T-helper 1 cell treated with Interleukin-12 subunit alpha and Interleukin-12 subunit beta and Interleukin-4 antibody, amounts not matched to agents 30 μg/mL and 1 μg/mL, for 36 hours (primary cell): ENCODE data around the gene HSPA5.
"Not testable (repeated sequence)": the region's sequence is repeated elsewhere in the genome, so short reads cannot be mapped to it uniquely, and the experiment has no call there.

ENCODE experiments used
- H3K27ac Mint-ChIP-seq: one replicate; pipeline ENCODE4 v1.8.0; 2021; ENCODE audit warnings: mild to moderate bottlenecking, mixed read lengths
- H3K27me3 Mint-ChIP-seq: one replicate; pipeline ENCODE4 v1.8.0; 2021; ENCODE audit warnings: low read depth, mixed read lengths
- H3K36me3 Mint-ChIP-seq: one replicate; pipeline ENCODE4 v1.8.0; 2021; ENCODE audit warnings: low read depth, mixed read lengths
- H3K4me1 Mint-ChIP-seq: one replicate; pipeline ENCODE4 v1.8.0; 2021; ENCODE audit warnings: low read depth, mixed read lengths
- H3K4me3 Mint-ChIP-seq: one replicate; pipeline ENCODE4 v1.8.0; 2021; ENCODE audit warnings: mild to moderate bottlenecking, moderate library complexity, mixed read lengths
- H3K9me3 Mint-ChIP-seq: one replicate; pipeline ENCODE4 v1.8.0; 2021; ENCODE audit warnings: mixed read lengths

Gene HSPA5

DNA sequence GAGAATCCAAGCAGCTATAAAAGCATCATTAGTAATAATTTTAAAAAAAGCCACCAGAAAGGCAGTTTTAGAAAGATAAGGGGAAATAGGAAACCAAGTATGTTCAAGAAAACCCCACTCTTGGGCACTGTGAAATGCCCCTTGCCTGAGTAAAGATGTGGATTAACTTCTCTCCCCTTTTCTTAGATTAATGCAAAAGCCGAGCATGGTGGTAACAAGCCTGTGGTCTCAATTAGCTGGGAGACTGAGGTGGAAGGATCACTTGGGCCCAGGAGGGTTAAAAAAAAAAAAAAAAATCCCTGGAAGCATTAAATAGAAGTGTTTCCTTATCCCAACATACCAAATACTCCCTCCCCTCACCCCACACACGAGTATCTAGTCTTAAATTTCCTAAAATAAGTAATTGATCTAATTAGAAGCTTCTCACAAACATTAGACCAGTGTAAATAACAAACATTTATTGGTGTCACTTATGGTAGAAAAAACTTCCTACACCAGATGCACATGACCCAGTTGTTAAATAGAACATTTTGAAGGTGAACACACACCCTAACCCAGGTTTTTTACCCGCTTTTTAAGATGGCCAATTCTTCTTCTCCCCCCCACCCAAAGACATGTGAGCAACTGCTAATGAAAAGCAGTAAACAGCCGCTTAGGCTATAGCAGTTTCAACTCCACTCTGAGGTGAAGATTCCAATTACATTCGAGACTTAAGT is 5.2 kb downstream of the HSPA5 start:
- Mint-ChIP-seq H3K9me3 (no peaks in the 10 kb centered on the region), H3K4me1 (peaks cover 42% of the 10 kb centered on the region), H3K4me3 (peak overlapping the region; percentile 92), H3K27me3 (no peaks in the 10 kb centered on the region), H3K27ac (no peak overlapping the region), H3K36me3 (peaks cover 68% of the 10 kb centered on the region)

GRCh38 chr9:125234099-125234498 is 7.0 kb downstream of the HSPA5 start:
- peaks cover 40% of the 10 kb centered on the region for H3K4me1 Mint-ChIP-seq
- H3K27me3 Mint-ChIP-seq, H3K27ac Mint-ChIP-seq, H3K9me3 Mint-ChIP-seq, H3K4me3 Mint-ChIP-seq: not testable (repeated sequence)
- peaks cover 52% of the 10 kb centered on the region for H3K36me3 Mint-ChIP-seq

GRCh38 chr9:125233678-125234077 is 7.5 kb downstream of the HSPA5 start:
- Mint-ChIP-seq H3K27me3 (no peaks in the 10 kb centered on the region), H3K9me3 (no peaks in the 10 kb centered on the region), H3K4me1 (peaks cover 35% of the 10 kb centered on the region), H3K27ac (no peak overlapping the region), H3K4me3 (no peak overlapping the region), H3K36me3 (peaks cover 48% of the 10 kb centered on the region)

DNA sequence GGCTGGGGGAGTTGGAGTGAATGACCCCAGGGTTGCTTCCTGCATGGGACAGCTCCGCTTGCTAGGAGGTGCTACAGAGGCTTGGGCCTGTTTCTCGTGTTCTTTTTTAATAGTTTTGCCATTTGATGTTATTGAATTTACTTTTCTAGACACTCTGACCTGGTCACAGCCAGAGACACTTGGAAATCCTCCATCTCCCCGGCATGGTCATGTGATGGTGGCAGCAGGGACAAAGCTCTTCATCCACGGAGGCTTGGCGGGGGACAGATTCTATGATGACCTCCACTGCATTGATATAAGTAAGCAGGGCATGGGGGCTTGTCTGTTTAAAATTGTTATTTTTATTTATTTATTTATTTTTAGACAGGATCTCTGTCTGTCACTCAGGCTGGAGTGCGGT is 13.4 kb downstream of the HSPA5 start:
- no peaks in the 10 kb centered on the region for H3K27me3 Mint-ChIP-seq
- no peak overlapping the region for H3K27ac Mint-ChIP-seq
- H3K4me3 Mint-ChIP-seq: no peak overlapping the region
- H3K36me3 Mint-ChIP-seq: peaks cover 8% of the 10 kb centered on the region
- H3K4me1 Mint-ChIP-seq: no peaks in the 10 kb centered on the region
- H3K9me3 Mint-ChIP-seq: no peaks in the 10 kb centered on the region

GRCh38 chr9:125224858-125225257 is 16.3 kb downstream of the HSPA5 start:
- H3K4me1 Mint-ChIP-seq: not testable (repeated sequence)

DNA sequence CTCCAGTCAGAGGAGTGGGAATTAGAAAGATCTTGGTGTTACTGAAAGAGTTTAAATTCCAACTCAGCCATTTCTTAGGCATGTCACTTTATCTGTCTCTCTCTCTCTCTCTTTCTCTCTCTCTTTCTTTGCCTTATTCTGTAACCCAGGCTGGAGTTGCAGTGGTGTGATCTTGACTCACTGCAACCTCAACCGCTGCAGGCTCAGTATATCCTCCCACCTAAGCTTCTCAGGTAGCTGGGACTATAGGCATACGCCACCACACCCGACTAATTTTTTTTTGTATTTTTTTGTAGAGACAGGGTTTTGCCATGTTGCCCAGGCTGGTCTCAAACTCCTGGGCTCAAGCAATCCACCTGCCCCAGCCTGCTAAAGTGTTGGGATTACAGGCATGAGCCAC is 22.5 kb downstream of the HSPA5 start:
- H3K4me3 Mint-ChIP-seq: no peak overlapping the region
- H3K9me3 Mint-ChIP-seq: no peaks in the 10 kb centered on the region
- H3K4me1 Mint-ChIP-seq: peaks cover 3% of the 10 kb centered on the region
- no peak overlapping the region for H3K27ac Mint-ChIP-seq
- H3K36me3 Mint-ChIP-seq: peaks cover 7% of the 10 kb centered on the region
- no peaks in the 10 kb centered on the region for H3K27me3 Mint-ChIP-seq

More at GRCh38 chr9:125224858-125225257, 16.3 kb downstream of the HSPA5 start:
- H3K27me3 Mint-ChIP-seq, H3K9me3 Mint-ChIP-seq, H3K4me3 Mint-ChIP-seq, H3K27ac Mint-ChIP-seq, H3K36me3 Mint-ChIP-seq: not testable (repeated sequence)

- peaks cover 3% of the 10 kb centered on the region for H3K4me1 Mint-ChIP-seq
- H3K27ac Mint-ChIP-seq: no peak overlapping the region
- no peak overlapping the region for H3K4me3 Mint-ChIP-seq
- peaks cover 15% of the 10 kb centered on the region for H3K36me3 Mint-ChIP-seq
- no peaks in the 10 kb centered on the region for H3K27me3 Mint-ChIP-seq
- no peaks in the 10 kb centered on the region for H3K9me3 Mint-ChIP-seq
These were observed 27.0 kb downstream of the HSPA5 start for GRCh38 chr9:125214186-125214585.

- peaks cover 15% of the 10 kb centered on the region for H3K36me3 Mint-ChIP-seq
- peaks cover 15% of the 10 kb centered on the region for H3K4me1 Mint-ChIP-seq
- H3K27ac Mint-ChIP-seq: no peak overlapping the region
- H3K27me3 Mint-ChIP-seq: no peaks in the 10 kb centered on the region
- no peaks in the 10 kb centered on the region for H3K9me3 Mint-ChIP-seq
- H3K4me3 Mint-ChIP-seq: no peak overlapping the region
These were observed 36.7 kb downstream of the HSPA5 start for GRCh38 chr9:125204477-125204876.

DNA sequence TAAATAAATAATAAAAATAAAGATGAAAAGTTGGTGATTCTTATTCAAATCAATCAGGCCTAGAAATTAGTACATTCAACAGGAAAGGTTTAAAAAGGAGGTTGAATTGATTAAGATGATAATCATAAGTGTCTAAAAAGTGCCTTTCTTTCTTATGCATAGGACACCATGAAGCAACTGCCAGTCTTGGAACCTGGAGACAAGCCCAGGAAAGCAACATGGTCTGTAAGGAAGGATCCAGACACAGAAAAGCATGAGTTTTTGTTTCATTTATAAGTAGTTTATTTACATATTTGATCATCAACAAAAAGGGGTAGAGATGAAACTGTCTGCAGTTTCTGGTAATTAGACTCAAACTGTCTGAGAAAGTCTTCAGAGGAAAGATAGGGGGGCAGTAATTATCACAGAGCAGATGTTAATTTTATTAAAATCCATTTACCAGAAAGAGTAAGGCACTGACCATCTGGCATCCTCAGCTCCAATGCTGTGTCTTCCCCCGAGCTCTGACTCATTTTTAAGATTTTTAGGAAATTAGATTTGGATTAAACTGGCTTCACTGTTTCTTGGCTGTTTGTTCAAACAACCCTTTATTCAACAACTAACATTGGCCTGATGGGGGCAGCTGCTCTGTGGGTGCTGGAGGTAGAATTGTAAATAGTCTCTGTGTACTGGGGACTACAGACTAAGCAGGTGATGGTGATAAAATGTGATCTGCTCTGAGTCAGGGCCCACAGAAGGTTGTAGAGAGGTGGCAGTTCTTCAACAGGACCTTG is 38.1 kb downstream of the HSPA5 start:
- Mint-ChIP-seq H3K36me3 (peaks cover 11% of the 10 kb centered on the region), H3K4me1 (peaks cover 16% of the 10 kb centered on the region), H3K27ac (no peak overlapping the region), H3K4me3 (no peak overlapping the region), H3K9me3 (no peaks in the 10 kb centered on the region), H3K27me3 (peaks cover 3% of the 10 kb centered on the region)

DNA sequence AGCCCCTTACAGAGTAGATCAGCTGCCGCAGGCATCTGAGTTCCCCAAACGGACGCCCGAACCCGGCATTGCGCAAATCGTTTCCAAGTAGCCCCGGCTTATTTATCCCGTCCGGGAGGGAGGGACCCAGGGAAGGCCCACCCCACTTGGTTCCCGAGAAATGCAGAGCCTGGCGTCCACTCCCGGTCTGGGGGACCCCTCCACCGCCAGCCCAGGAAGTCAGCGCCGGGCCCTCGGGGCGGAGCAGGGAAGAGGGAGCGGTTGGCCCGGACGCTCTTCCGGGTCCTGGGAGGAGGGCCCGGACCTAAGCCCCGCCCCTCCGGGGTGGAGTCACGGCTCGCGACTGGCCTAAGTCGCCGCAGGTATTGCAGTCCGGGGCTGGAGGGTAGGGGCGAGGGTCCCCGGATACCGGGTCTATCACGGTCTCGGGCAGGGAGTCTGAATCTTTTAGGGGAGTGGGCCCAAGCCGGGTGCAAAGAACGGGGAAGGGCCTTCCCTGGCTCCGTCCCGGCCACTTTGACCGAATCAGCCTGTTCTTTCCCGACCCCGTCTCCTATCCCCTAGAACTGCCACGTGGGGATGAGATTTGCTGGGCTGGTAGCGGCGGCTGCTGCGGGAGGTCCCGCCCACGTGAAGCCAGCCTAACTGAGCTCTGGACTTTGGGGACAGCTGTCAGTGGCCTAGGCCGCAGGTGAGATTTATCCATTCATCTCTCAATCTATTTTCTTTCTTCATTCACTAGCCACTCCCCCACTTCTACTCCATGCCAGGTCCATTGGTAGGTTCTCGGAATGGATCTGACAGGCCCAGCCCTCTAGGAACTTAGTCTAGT is 40.7 kb downstream of the HSPA5 start, which contains the start of gene RABEPK:
TSS of gene RABEPK (plus strand) at position 327 of the 832 bp plus-strand sequence. CDS start 2,472 bp downstream, outside the sequence.
- Mint-ChIP-seq H3K27ac (peak within 1 kb of the TSS; percentile 91), H3K27me3 (peaks cover 7% of the 10 kb centered on the region), H3K4me1 (peaks cover 18% of the 10 kb centered on the region)

DNA sequence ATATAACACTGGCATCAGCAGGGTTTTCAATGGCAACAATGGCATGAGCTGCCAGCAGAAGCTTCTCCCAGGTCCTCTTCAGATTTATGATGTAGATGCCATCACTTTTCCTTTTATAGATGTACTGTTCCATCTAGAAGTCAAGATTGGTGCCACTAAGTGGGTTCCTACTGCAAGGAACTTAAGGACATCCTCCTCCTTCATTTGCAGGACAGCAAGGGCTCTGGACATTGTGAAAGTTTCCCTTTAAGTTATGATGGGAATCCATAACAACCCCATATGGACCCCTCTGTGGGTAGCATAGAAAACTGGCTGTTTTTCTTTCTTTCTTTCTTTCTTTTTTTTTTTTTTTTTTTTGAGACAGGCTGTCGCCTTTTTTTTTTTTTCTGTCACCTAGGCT is 45.6 kb downstream of the HSPA5 start:
- H3K27me3 Mint-ChIP-seq, H3K4me3 Mint-ChIP-seq, H3K27ac Mint-ChIP-seq, H3K36me3 Mint-ChIP-seq, H3K9me3 Mint-ChIP-seq: not testable (repeated sequence)
- peaks cover 24% of the 10 kb centered on the region for H3K4me1 Mint-ChIP-seq

More for the DNA sequence above, 40.7 kb downstream of the HSPA5 start, which contains the start of gene RABEPK:
- no peaks in the 10 kb centered on the region for H3K9me3 Mint-ChIP-seq
- H3K36me3 Mint-ChIP-seq: peaks cover 5% of the 10 kb centered on the region
- H3K4me3 Mint-ChIP-seq: peak within 1 kb of the TSS; percentile 92

DNA sequence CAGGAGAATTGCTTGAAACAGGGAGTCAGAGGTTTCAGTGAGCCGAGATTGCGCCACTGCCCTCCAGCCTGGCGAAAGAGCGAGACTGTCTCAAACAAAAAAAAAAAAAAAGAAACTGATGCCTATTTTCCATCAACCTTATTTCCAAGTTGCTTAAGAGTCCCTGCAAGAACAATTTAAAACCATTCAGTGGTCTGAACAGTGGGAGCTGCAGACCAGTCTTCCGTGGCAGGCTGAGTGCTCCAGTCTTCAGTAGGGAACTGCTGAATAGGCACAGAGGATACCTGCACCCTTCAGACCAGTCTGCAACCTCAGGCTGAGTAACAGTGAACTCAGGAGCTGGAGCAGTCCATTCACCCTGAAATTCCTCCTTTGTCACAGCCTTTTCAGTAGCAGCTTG is 46.7 kb downstream of the HSPA5 start:
- not testable (repeated sequence) for H3K27ac Mint-ChIP-seq
- peaks cover 29% of the 10 kb centered on the region for H3K4me1 Mint-ChIP-seq
- peak overlapping the region; percentile 31 for H3K4me3 Mint-ChIP-seq

DNA sequence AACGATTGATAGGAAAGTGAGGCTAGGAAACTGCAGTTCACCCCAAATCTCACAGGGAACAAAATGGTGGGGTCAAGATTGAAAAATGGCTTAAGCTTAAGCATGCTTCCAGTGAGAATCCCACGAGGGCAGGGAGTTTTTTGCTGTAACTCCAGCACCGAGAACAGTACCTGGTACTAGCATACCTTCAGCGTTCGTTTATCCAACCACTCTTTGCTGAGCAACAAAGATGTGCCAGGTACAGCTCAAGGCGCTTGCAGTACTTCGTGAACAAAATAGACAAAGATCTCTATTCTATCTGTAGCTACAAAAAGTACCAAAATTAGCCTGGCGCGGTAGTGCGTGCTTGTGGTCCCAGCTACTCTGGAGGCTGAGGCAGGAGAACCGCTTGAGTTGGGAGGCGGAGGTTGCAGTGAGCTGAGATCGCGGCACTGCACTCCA is 50.8 kb downstream of the HSPA5 start:
- no peaks in the 10 kb centered on the region for H3K9me3 Mint-ChIP-seq
- no peaks in the 10 kb centered on the region for H3K27me3 Mint-ChIP-seq
- H3K36me3 Mint-ChIP-seq: no peaks in the 10 kb centered on the region
- peak overlapping the region; percentile 91 for H3K4me3 Mint-ChIP-seq
- peak overlapping the region; percentile 90 for H3K27ac Mint-ChIP-seq
- peaks cover 36% of the 10 kb centered on the region for H3K4me1 Mint-ChIP-seq

More for the DNA sequence above, 46.7 kb downstream of the HSPA5 start:
- H3K36me3 Mint-ChIP-seq, H3K9me3 Mint-ChIP-seq, H3K27me3 Mint-ChIP-seq: not testable (repeated sequence)
